Gastrocnemius medialis (tissue), 4 donors: ENCODE results near the gene RPL38. TPM values are rescaled to one million over a fixed set of nuclear protein-coding genes. Genes with fewer than 3 reads are reported as not detected.

Experiments used
- ATAC-seq, 2 donors: fragments of 150-250 bp; one replicate each; pipeline ENCODE4 v1.9.1; 2016
- DNase-seq, 2 donors: peaks; one replicate each; pipeline ENCODE4 v3.0.0-alpha.2; 2019
- H3K27ac ChIP-seq, 4 donors: fragments of 200-600 bp; sonication (generic); 1 replicate in 1 of 4; 2 replicates in 3 of 4; pipeline ENCODE4 v1.5.1; 2016 to 2018; ENCODE audit warnings: mild to moderate bottlenecking in 2 of 4, moderate library complexity in 1 of 4
- H3K27me3 ChIP-seq, 3 donors: fragments of 200-600 bp; sonication (generic) in 2 of 3; 1 replicate in 1 of 3; 2 replicates in 2 of 3; pipeline versions ENCODE4 v1.5.1 to v1.6.0; 2016 to 2019; ENCODE audit warnings: mild to moderate bottlenecking in 1 of 3, moderate library complexity in 1 of 3
- H3K36me3 ChIP-seq, 2 donors: fragments of 200-600 bp; sonication (generic) in 1 of 2; one replicate each; pipeline ENCODE4 v1.5.1; 2017 to 2018
- H3K4me1 ChIP-seq, 2 donors: fragments of 200-600 bp; sonication (generic) in 1 of 2; one replicate each; pipeline ENCODE4 v1.5.1; 2016 to 2017; ENCODE audit warnings: mild to moderate bottlenecking in 2 of 2
- H3K4me3 ChIP-seq, 4 donors: fragments of 200-600 bp; sonication (generic) in 3 of 4; 1 replicate in 1 of 4; 2 replicates in 3 of 4; pipeline ENCODE4 v1.5.1; 2016 to 2019; ENCODE audit warnings: mild to moderate bottlenecking in 2 of 4
- H3K9me3 ChIP-seq, 3 donors: fragments of 200-600 bp; sonication (generic) in 2 of 3; 1 replicate in 1 of 3; 2 replicates in 2 of 3; pipeline ENCODE4 v1.5.1; 2016 to 2019
- POLR2A ChIP-seq, 2 donors: fragments of 450-650 bp; IDR thresholded peaks; one replicate each; pipeline ENCODE4 v1.6.1; 2017; ENCODE audit warnings: antibody characterized with exemption in 2 of 2, mild to moderate bottlenecking in 2 of 2, moderate library complexity in 2 of 2
- in situ Hi-C, 4 donors: fragments of 200-750 bp; cut with MboI; loops; one replicate each; pipeline versions ENCODE4 v1.15.0 to v1.8.0; 2017; ENCODE audit warnings: low sequenced_read_pairs in 4 of 4
- intact Hi-C: fragments of 100-400 bp; cut with DNase I; formaldehyde crosslinking; loops from one replicate; pipeline ENCODE4 v1.15.1; 2023; ENCODE audit warnings: low total_unique reads
- total RNA-seq, 4 donors: library from RNA; depleted of rRNA; stranded (reverse); fragments of >200 nt; gene quantifications; one replicate each; pipeline versions ENCODE4 v1.1.0 to v1.2.3, GENCODE V29; 2016
- TF ChIP-seq, protein P1 (sequence below), 5 experiments: fragments of 450-650 bp in 3 of 5; fragments of 200-600 bp in 2 of 5; sonication (generic) in 2 of 5; IDR thresholded peaks in 4 of 5; conservative IDR thresholded peaks in 1 of 5; 1 replicate in 4 of 5; 2 replicates in 1 of 5; pipeline ENCODE4 v1.5.1; 2016 to 2019; ENCODE audit warnings: antibody characterized with exemption in 5 of 5, mild to moderate bottlenecking in 3 of 5, moderate library complexity in 3 of 5

RPL38 gene
- total RNA-seq, 4 donors from 2014 or later = 346 to 472 (median 443) TPM

DNA sequence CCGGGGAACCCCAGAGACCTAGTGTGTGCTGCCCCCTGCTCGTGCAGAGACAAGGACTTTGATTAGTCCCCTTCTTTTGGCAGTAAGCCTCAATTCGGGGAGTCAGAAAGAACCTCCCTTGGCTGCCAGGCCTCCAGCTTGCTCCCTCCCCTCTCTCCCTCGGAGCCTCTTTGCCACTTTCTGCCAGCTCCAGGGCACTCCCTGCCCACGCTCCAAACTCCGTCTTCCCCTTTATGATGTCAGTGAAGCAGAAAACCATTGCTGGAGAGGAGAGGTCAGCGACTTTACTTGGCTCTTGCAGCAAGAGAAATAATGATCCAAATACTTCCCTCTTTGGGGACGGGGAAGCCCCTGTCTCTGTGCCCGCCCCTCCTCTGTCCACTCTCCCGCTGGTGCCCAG, 38.0 kb downstream of the RPL38 start:
- in situ Hi-C loops (no loop called here), intact Hi-C loops (no loop called here)
- no peak for ATAC-seq
- Histone ChIP-seq H3K27me3 (no peaks in the 10 kb centered on the region), H3K9me3 (no peaks in the 10 kb centered on the region), H3K4me3 (no peak overlapping the region), H3K36me3 (peaks cover 0 to 11% of the 10 kb centered on the region in 2 donors), H3K4me1 (peaks cover 13 to 19% of the 10 kb centered on the region in 2 donors), H3K27ac (peak overlapping the region in 2 of 4 donors; percentile 1 to 11)
- peak in 1 of 2 donors; percentile 36 for DNase-seq
- TF ChIP-seq POLR2A (IDR thresholded peaks at IDR 0.05) = no peak
- TF ChIP-seq, protein P1, sequence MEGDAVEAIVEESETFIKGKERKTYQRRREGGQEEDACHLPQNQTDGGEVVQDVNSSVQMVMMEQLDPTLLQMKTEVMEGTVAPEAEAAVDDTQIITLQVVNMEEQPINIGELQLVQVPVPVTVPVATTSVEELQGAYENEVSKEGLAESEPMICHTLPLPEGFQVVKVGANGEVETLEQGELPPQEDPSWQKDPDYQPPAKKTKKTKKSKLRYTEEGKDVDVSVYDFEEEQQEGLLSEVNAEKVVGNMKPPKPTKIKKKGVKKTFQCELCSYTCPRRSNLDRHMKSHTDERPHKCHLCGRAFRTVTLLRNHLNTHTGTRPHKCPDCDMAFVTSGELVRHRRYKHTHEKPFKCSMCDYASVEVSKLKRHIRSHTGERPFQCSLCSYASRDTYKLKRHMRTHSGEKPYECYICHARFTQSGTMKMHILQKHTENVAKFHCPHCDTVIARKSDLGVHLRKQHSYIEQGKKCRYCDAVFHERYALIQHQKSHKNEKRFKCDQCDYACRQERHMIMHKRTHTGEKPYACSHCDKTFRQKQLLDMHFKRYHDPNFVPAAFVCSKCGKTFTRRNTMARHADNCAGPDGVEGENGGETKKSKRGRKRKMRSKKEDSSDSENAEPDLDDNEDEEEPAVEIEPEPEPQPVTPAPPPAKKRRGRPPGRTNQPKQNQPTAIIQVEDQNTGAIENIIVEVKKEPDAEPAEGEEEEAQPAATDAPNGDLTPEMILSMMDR (IDR thresholded peaks at IDR 0.05 in 4 of 5, conservative IDR thresholded peaks at IDR 0.05 in 1 of 5) = no peak

DNA sequence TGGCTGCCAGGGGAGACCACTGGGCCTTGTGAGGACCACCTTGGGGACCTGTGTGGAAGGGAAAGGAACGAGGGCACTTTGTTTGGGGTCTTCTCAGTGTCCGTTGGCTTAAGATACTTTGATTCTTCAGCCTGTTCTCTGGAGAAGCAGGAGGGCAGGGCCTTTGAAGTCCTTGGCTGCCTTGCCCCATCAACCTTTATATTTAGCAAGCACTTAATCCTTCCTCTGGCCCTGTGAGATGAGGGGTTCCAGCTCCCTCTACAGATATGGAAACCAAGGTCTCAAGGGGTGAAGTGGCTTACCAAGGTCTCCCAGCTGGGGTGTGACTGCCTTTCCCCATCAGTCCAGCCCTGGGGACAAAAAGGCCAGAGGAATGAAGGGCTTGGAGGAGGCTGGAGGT, 38.4 kb downstream of the RPL38 start:
- intact Hi-C loops = no loop called here

DNA sequence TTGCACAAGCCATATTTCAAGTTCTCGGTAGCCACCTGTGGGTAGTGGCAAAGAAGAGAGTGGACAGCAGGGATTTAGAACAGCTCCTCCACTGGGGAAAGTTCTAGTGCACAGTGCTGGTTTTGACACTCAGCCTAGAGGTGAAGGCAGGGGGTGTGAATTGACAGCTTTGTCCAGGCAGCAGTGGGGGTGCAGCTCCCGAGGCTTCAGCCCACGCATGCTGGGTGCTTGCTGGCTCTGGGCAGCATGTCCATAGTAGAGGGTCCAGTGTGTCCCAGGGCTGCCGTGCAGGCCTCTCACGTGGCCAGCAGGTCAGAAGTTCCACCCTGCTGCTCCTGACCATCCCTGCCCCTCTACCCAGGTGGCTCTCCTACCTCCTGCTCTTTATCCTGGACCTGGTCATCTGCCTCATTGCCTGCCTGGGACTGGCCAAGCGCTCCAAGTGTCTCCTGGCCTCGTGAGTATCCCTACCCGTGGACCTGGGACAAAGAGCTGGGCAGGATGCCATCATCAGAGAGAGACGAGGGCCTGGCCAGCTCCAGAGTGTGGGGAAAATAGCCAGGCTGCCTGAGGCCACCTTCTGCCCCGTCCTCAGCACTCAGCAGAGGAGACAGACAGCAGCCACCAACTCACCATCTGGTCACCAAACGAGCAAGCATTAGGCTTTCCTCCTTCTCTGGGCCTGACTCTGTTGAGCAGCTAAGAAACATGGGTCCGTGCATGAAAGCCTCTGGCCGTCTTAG, 39.7 kb downstream of the RPL38 start:
- peak; percentile 77 to 88 for ATAC-seq
- H3K27ac ChIP-seq = peak overlapping the region in 2 of 4 donors; percentile 18 to 20
- peak; percentile 54 to 82 for DNase-seq
- H3K36me3 ChIP-seq = peaks cover 0 to under 1% of the 10 kb centered on the region in 2 donors
- in situ Hi-C loops = no loop called here
- intact Hi-C loops = no loop called here
- no peaks in the 10 kb centered on the region for H3K27me3 ChIP-seq
- H3K9me3 ChIP-seq = no peaks in the 10 kb centered on the region
- TF ChIP-seq POLR2A (IDR thresholded peaks at IDR 0.05) = no peak
- TF ChIP-seq, protein P1 (IDR thresholded peaks at IDR 0.05 in 4 of 5, conservative IDR thresholded peaks at IDR 0.05 in 1 of 5) = no peak
- H3K4me1 ChIP-seq = peaks cover 13 to 19% of the 10 kb centered on the region in 2 donors
- no peak overlapping the region for H3K4me3 ChIP-seq

More for the DNA sequence above, 38.4 kb downstream of the RPL38 start:
- in situ Hi-C loops = no loop called here
- DNase-seq = no peak
- peaks cover 13 to 19% of the 10 kb centered on the region in 2 donors for H3K4me1 ChIP-seq
- H3K9me3 ChIP-seq = no peaks in the 10 kb centered on the region
- no peaks in the 10 kb centered on the region for H3K27me3 ChIP-seq
- H3K27ac ChIP-seq = peak overlapping the region in 2 of 4 donors; percentile 1 to 11
- H3K36me3 ChIP-seq = peaks cover 0 to 11% of the 10 kb centered on the region in 2 donors
- H3K4me3 ChIP-seq = no peak overlapping the region
- TF ChIP-seq, protein P1 (IDR thresholded peaks at IDR 0.05 in 4 of 5, conservative IDR thresholded peaks at IDR 0.05 in 1 of 5) = no peak
- no peak for TF ChIP-seq POLR2A (IDR thresholded peaks at IDR 0.05)
- ATAC-seq = no peak

DNA sequence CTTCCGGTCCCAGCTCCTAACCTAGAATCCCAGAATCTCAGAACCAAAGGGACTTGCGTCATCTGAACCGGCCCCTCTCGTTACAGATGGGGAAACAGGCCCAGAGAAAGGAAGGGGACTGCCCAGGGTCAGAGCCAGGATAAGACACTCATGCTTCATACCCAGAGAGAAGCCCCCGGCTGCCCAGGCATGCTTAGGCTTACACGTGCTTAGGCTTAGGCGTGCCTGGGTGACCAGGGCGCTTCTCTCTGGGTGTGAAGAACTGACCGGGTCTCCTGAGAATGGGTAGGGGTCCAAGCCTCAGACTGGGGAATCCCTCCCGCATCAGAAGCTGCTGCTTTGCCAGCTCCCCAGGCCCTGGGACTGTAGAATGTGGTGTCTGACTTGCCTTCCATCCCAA, 40.6 kb downstream of the RPL38 start:
- in situ Hi-C loops (no loop called here), intact Hi-C loops (no loop called here)
- H3K4me3 ChIP-seq = no peak overlapping the region
- H3K27me3 ChIP-seq = no peaks in the 10 kb centered on the region
- H3K36me3 ChIP-seq = no peaks in the 10 kb centered on the region
- H3K4me1 ChIP-seq = peaks cover 13 to 19% of the 10 kb centered on the region in 2 donors
- H3K9me3 ChIP-seq = no peaks in the 10 kb centered on the region
- ATAC-seq (no peak), DNase-seq (no peak)
- no peak overlapping the region for H3K27ac ChIP-seq
- TF ChIP-seq, protein P1 (IDR thresholded peaks at IDR 0.05 in 4 of 5, conservative IDR thresholded peaks at IDR 0.05 in 1 of 5) = no peak
- no peak for TF ChIP-seq POLR2A (IDR thresholded peaks at IDR 0.05)
